Measurements from ENCODE around the gene LY6G5B.

DNA sequence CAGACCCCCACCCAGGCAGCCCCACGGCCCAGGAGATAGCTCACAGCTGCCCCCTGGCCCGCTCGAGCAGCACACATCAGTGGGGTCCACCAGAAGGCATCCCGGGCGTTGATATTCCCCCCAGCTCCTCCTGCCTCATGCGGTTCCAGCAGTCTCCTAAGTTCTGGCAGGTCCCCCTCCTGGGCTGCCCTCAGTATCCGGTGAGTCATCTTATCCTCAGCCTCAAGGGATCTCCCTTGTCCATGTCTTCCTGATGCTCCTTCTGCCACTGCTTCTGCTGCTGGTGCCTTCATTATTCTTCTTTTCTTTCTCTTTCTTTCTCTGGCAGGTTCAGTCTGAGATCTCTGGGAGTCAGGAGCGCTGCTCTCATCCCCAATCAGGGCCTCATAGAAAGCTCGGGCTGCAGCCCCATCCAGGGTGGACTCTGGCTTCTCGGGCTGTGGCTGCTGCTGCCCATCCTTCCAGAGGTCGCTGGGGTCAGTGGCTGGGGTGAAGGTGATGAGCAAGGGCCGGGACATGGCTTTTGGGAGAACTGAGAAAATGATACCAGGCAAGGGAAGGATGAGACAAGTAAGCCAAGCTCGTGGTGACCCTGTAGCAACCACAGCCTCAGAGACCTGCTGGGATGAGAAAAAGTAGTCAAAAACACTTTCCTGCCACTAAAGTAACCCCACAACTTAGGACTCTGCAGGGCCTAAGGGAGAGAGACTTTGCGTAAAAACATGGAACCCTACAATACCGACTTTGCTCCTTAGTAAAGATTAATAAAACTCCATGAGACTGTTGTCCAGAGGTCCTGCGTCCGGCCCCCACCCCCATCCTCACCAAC, 5.6 kb upstream of the LY6G5B start:
- TF ChIP-seq IRF3 (IDR thresholded peaks at IDR 0.05; ENCODE audit: low read depth, low read length) = no peak
- TF ChIP-seq EP300 (IDR thresholded peaks at IDR 0.05; ENCODE audit: borderline replicate concordance in 1 of 2, low read depth in 1 of 2, low read length in 1 of 2) = peak in 1 of 2 experiments; percentile 30; a peak in 1 of 4 replicates

Data from SK-N-SH (cell line).